Measurements from ENCODE around the gene SENP7.

Gene SENP7

DNA sequence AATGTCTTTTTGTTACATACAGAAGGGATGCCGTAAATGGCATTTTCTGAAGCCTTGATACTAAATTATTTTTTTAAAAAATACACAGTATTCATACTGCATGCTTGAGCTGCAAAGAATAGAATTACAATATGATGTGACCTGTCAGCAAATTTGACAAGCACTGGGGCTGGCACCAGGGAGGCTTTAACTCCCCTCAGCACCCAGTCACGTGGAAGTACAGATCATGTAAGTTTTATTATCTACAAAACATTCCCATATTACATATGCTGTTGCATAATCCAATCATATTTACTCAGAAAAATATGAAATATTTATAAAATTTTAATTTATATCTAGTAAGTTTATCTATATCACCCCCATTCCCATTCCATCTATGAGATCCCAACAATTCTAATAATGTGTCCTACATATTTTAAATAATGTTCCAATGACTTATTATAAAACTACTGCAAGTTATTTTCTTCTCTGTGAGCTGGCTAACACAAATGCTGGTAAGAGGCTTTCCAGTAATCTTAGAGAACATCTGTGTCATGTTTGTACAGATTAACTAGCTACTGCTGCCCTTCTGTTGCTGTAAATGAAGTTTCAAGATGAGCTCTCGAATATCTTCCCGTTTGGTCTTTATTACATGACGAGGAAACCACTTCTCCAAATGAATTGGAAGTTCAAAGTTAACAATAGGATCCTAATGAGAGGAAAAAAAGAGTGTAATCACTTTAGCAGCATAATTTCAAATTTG is 187.4 kb downstream of the SENP7 start:
- Histone ChIP-seq H4K20me1 (ENCODE audit: control insufficient read depth, insufficient read depth, low read depth, low read length) (no peaks in the 10 kb centered on the region), H3K79me2 (ENCODE audit: control insufficient read depth, low read length) (no peaks in the 10 kb centered on the region), H3K27ac (ENCODE audit: low read depth, low read length) (no peak overlapping the region), H3K4me3 (ENCODE audit: low read length) (no peak overlapping the region), H3K9me2 (replicated peaks; ENCODE audit: control insufficient read depth, low read length) (no peaks in the 10 kb centered on the region), H3F3A (ENCODE audit: control insufficient read depth, insufficient read depth) (no peaks in the 10 kb centered on the region), H3K36me3 (ENCODE audit: control insufficient read depth, low read length) (no peaks in the 10 kb centered on the region), H3K9me3 (ENCODE audit: control insufficient read depth, insufficient read depth, low read length) (no peaks in the 10 kb centered on the region), H3K4me2 (ENCODE audit: low read length) (no peak overlapping the region), H3K4me1 (ENCODE audit: control insufficient read depth, low read length) (no peaks in the 10 kb centered on the region), H3K27me3 (ENCODE audit: control insufficient read depth, low read length) (no peaks in the 10 kb centered on the region)
- TF ChIP-seq EZH2phosphoT487 (IDR thresholded peaks at IDR 0.05; ENCODE audit: borderline replicate concordance, low read length), result no peak
- TF ChIP-seq, protein P1, sequence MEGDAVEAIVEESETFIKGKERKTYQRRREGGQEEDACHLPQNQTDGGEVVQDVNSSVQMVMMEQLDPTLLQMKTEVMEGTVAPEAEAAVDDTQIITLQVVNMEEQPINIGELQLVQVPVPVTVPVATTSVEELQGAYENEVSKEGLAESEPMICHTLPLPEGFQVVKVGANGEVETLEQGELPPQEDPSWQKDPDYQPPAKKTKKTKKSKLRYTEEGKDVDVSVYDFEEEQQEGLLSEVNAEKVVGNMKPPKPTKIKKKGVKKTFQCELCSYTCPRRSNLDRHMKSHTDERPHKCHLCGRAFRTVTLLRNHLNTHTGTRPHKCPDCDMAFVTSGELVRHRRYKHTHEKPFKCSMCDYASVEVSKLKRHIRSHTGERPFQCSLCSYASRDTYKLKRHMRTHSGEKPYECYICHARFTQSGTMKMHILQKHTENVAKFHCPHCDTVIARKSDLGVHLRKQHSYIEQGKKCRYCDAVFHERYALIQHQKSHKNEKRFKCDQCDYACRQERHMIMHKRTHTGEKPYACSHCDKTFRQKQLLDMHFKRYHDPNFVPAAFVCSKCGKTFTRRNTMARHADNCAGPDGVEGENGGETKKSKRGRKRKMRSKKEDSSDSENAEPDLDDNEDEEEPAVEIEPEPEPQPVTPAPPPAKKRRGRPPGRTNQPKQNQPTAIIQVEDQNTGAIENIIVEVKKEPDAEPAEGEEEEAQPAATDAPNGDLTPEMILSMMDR (IDR thresholded peaks at IDR 0.05; ENCODE audit: low read depth, low read length, poor library complexity, severe bottlenecking), result no peak

DNA sequence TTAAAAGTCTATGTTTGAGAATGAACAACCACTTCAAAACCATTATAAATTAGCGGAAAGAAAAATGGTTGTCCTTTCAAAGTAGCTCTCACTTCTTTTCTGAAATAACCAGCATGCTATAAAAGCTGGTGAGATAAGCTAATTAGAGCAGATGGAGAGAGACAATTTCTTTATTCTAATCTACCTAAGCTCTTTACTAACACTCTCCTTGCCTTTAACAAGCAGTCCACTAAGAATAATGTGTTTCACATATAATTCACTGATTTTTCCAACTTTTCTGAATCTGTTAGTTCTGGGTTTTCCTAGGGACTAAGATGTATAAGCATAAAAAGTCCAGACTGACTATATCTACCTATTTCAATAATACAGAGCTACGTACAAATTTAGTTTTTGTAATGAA is 192.5 kb downstream of the SENP7 start, which contains the start of gene IMPG2:
Gene IMPG2 (minus strand): TSS at position 101 of the 400 bp plus-strand sequence. CDS start 203 bp downstream, outside the sequence.
- no peaks in the 10 kb centered on the region for H4K20me1 ChIP-seq (ENCODE audit: control insufficient read depth, insufficient read depth, low read depth, low read length)
- no peaks in the 10 kb centered on the region for H3K36me3 ChIP-seq (ENCODE audit: control insufficient read depth, low read length)
- H3K27me3 ChIP-seq (ENCODE audit: control insufficient read depth, low read length), result no peaks in the 10 kb centered on the region
- H3K4me3 ChIP-seq (ENCODE audit: low read length), result no peak within 1 kb of the TSS
- no peaks in the 10 kb centered on the region for H3K9me3 ChIP-seq (ENCODE audit: control insufficient read depth, insufficient read depth, low read length)
- no peak within 1 kb of the TSS for H3K4me2 ChIP-seq (ENCODE audit: low read length)
- H3F3A ChIP-seq (ENCODE audit: control insufficient read depth, insufficient read depth), result no peaks in the 10 kb centered on the region
- TF ChIP-seq, protein P1 (IDR thresholded peaks at IDR 0.05; ENCODE audit: low read depth, low read length, poor library complexity, severe bottlenecking), result no peak
- no peak for TF ChIP-seq EZH2phosphoT487 (IDR thresholded peaks at IDR 0.05; ENCODE audit: borderline replicate concordance, low read length)
- H3K4me1 ChIP-seq (ENCODE audit: control insufficient read depth, low read length), result no peaks in the 10 kb centered on the region
- H3K27ac ChIP-seq (ENCODE audit: low read depth, low read length), result no peak within 1 kb of the TSS
- H3K9me2 ChIP-seq (replicated peaks; ENCODE audit: control insufficient read depth, low read length), result no peaks in the 10 kb centered on the region
- H3K79me2 ChIP-seq (ENCODE audit: control insufficient read depth, low read length), result no peaks in the 10 kb centered on the region

DNA sequence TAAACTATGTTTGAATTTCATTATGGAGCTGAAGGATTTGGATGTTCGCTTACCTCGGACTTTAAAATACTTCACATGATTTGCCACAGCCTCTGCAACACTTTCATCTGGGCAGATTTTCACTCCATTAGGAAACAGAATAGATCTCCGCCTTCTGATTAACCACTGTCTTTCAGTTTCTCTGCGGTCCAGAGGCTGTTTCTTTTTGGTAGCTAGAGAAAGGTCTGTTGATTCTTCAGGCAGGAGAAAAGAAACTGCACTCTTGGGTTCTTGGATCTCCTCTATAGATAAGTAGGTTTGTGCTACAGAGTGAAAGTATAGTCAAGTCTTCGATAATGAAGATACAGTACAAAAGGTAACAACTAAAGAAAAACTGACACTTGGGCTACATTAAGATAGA is 193.5 kb downstream of the SENP7 start:
- H3K9me3 ChIP-seq (ENCODE audit: control insufficient read depth, insufficient read depth, low read length), result no peaks in the 10 kb centered on the region
- TF ChIP-seq, protein P1 (IDR thresholded peaks at IDR 0.05; ENCODE audit: low read depth, low read length, poor library complexity, severe bottlenecking), result no peak
- no peak for TF ChIP-seq EZH2phosphoT487 (IDR thresholded peaks at IDR 0.05; ENCODE audit: borderline replicate concordance, low read length)
- no peaks in the 10 kb centered on the region for H4K20me1 ChIP-seq (ENCODE audit: control insufficient read depth, insufficient read depth, low read depth, low read length)
- H3F3A ChIP-seq (ENCODE audit: control insufficient read depth, insufficient read depth), result no peaks in the 10 kb centered on the region
- H3K4me3 ChIP-seq (ENCODE audit: low read length), result no peak overlapping the region
- no peaks in the 10 kb centered on the region for H3K36me3 ChIP-seq (ENCODE audit: control insufficient read depth, low read length)
- no peaks in the 10 kb centered on the region for H3K79me2 ChIP-seq (ENCODE audit: control insufficient read depth, low read length)
- no peak overlapping the region for H3K4me2 ChIP-seq (ENCODE audit: low read length)
- H3K9me2 ChIP-seq (replicated peaks; ENCODE audit: control insufficient read depth, low read length), result no peaks in the 10 kb centered on the region
- no peaks in the 10 kb centered on the region for H3K4me1 ChIP-seq (ENCODE audit: control insufficient read depth, low read length)
- no peak overlapping the region for H3K27ac ChIP-seq (ENCODE audit: low read depth, low read length)
- H3K27me3 ChIP-seq (ENCODE audit: control insufficient read depth, low read length), result no peaks in the 10 kb centered on the region
